Esophagus squamous epithelium (tissue), 5 donors: ENCODE measurements around the gene TRH. TPM values are rescaled to one million over a fixed set of nuclear protein-coding genes. Genes with fewer than 3 reads are reported as not detected.

ENCODE experiments used
- DNase-seq: peaks from one replicate; lab custom pipeline; 2025; lab: John Stamatoyannopoulos, UW
- H3K27ac ChIP-seq, 4 donors: fragments of 200-600 bp; sonication (generic); one replicate each; pipeline ENCODE4 v1.5.1; 2016 to 2019; ENCODE audit warnings: mild to moderate bottlenecking in 1 of 4
- H3K27me3 ChIP-seq, 4 donors: fragments of 200-600 bp; sonication (generic); 1 replicate in 3 of 4; 2 replicates in 1 of 4; pipeline versions ENCODE4 v1.5.1 to v1.6.0; 2017 to 2021; ENCODE audit warnings: antibody characterized with exemption in 1 of 4
- H3K36me3 ChIP-seq, 3 donors: fragments of 200-600 bp; sonication (generic); one replicate each; pipeline ENCODE4 v1.5.1; 2016 to 2019
- H3K4me1 ChIP-seq, 3 donors: fragments of 200-600 bp; sonication (generic); one replicate each; pipeline ENCODE4 v1.5.1; 2017 to 2019
- H3K4me3 ChIP-seq, 4 donors: fragments of 200-600 bp; sonication (generic); 1 replicate in 3 of 4; 2 replicates in 1 of 4; pipeline ENCODE4 v1.5.1; 2016 to 2019; ENCODE audit warnings: mild to moderate bottlenecking in 2 of 4, moderate library complexity in 1 of 4
- H3K9me3 ChIP-seq, 3 donors: fragments of 200-600 bp; sonication (generic); one replicate each; pipeline ENCODE4 v1.5.1; 2016 to 2019
- POLR2A ChIP-seq, 4 donors: fragments of 450-650 bp; IDR thresholded peaks; one replicate each; pipeline ENCODE4 v1.6.1; 2017; ENCODE audit warnings: antibody characterized with exemption in 4 of 4, mild to moderate bottlenecking in 4 of 4, moderate library complexity in 3 of 4
- WGBS, 2 donors: methylation state at CpG; one replicate each; pipeline ENCODE4 v1.1.5; 2018; 5-methylcytosine and 5-hydroxymethylcytosine counted together
- intact Hi-C: fragments of 100-400 bp; cut with DNase I; formaldehyde crosslinking; loops from one replicate; pipeline ENCODE4 v1.15.0; 2022
- total RNA-seq, 4 donors: library from RNA; depleted of rRNA; stranded (reverse); fragments of >200 nt; gene quantifications; one replicate each; pipeline ENCODE4 v1.1.0, GENCODE V29; 2016
- TF ChIP-seq, protein P1 (sequence below), 6 experiments: fragments of 450-650 bp in 4 of 6; fragments of 200-600 bp in 2 of 6; sonication (generic) in 2 of 6; IDR thresholded peaks; one replicate each; pipeline ENCODE4 v1.5.1; 2016 to 2019; ENCODE audit warnings: antibody characterized with exemption in 6 of 6, mild to moderate bottlenecking in 4 of 6, moderate library complexity in 4 of 6
- donor health status: DM: yes; HTN: yes; CAD: no.

The TRH gene
- total RNA-seq, 4 donors from 2014 or later, result not detected

DNA sequence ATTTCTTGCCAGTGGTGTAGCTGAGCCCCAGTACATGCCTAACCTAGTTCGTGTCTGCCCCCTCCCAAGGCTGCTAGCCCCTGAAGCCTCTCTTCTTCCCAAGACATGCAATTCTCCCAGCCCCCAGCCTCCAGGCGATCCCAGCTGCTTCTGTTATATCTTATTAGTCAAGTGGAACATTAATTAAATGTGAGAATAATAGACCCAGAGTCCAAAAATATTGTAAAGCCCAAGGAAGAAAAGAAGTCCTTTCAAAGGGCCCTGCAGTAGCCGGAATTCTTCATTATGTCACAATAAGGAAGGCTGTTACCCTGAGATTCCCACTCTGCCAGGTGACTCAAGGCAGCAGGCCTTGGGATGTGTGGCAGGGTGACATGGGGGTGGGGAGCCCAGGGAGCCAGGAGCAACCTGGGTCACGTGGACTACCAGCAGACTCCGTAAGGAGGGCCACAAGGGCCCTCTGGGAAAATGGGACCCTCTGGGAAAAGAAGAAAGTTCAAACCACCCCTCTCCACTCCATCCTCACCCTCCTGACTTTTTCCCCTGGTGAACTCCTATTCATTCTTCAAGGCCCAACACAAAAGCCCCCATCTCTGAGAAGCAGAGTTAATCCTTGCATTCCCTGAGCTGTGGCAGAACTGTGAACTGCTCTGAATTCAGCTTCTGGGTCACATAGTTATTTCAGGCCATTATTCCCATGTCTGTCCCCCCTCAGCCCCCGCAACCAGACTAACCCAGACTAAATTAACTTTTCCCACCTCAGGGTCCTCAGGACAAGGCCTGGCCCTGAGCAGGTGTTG, 21.8 kb upstream of the TRH start:
- DNase-seq, result no peak
- no peak overlapping the region for H3K27ac ChIP-seq
- H3K36me3 ChIP-seq, result no peaks in the 10 kb centered on the region
- 79 to 82% methylated on average over 6 of the region's 6 CpGs for WGBS, 2 donors
- no peaks in the 10 kb centered on the region for H3K4me1 ChIP-seq
- no peak overlapping the region for H3K4me3 ChIP-seq
- TF ChIP-seq, protein P1, sequence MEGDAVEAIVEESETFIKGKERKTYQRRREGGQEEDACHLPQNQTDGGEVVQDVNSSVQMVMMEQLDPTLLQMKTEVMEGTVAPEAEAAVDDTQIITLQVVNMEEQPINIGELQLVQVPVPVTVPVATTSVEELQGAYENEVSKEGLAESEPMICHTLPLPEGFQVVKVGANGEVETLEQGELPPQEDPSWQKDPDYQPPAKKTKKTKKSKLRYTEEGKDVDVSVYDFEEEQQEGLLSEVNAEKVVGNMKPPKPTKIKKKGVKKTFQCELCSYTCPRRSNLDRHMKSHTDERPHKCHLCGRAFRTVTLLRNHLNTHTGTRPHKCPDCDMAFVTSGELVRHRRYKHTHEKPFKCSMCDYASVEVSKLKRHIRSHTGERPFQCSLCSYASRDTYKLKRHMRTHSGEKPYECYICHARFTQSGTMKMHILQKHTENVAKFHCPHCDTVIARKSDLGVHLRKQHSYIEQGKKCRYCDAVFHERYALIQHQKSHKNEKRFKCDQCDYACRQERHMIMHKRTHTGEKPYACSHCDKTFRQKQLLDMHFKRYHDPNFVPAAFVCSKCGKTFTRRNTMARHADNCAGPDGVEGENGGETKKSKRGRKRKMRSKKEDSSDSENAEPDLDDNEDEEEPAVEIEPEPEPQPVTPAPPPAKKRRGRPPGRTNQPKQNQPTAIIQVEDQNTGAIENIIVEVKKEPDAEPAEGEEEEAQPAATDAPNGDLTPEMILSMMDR (IDR thresholded peaks at IDR 0.05), result no peak
- no peak for TF ChIP-seq POLR2A (IDR thresholded peaks at IDR 0.05)
- intact Hi-C loops, result no loop called here
- peaks cover 0 to 39% (median 0%) of the 10 kb centered on the region in 4 donors for H3K27me3 ChIP-seq
- H3K9me3 ChIP-seq, result no peaks in the 10 kb centered on the region

DNA sequence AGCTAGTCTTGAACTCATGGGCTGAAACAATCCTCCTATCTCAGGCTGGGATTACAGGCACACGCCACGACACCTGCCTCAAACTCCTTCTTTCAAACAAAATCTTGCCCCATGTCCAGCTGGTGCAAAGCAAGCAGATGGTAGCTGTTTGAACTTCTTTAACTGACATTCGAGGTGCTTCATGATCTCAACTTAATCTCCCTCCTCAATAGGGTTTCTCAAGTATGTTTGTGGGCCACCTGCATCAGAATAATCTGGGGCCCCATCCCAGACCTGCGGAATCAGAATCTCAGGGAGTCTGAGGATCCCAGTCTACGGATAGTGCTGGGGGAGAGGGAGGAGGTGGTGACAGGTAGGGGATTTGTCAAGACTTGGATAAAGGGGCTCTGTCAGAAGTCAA, 20.9 kb upstream of the TRH start:
- no peaks in the 10 kb centered on the region for H3K36me3 ChIP-seq
- TF ChIP-seq, protein P1 (IDR thresholded peaks at IDR 0.05), result no peak
- no peak for TF ChIP-seq POLR2A (IDR thresholded peaks at IDR 0.05)
- no peaks in the 10 kb centered on the region for H3K9me3 ChIP-seq
- no peak overlapping the region for H3K4me3 ChIP-seq
- intact Hi-C loops, result no loop called here
- WGBS, 2 donors, result 15 to 29% methylated on average over 5 of the region's 5 CpGs
- H3K4me1 ChIP-seq, result no peaks in the 10 kb centered on the region
- no peak for DNase-seq
- H3K27ac ChIP-seq, result no peak overlapping the region
- peaks cover 0 to 42% (median 0%) of the 10 kb centered on the region in 4 donors for H3K27me3 ChIP-seq

DNA sequence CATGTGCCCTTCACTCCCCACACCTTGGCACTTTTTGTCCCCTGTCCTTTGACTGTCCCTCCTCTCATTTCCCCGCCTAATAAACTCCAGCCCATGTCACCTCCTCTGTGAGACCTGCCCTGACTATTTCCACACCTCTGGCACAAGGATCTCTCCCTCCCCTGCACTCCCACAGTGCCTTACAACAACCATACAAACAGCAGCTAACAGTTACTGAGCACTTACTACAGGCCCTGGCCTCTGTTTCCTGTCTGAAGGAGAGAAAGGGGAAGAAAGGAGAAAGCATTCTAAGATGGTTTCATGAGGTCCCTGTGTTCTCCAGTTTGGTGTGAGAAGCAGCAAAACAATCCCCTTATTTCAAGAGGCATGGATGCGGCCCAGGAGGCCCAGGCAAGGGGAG, 20.0 kb upstream of the TRH start:
- Histone ChIP-seq H3K36me3 (no peaks in the 10 kb centered on the region), H3K4me1 (no peaks in the 10 kb centered on the region), H3K4me3 (no peak overlapping the region), H3K27ac (no peak overlapping the region), H3K9me3 (no peaks in the 10 kb centered on the region), H3K27me3 (peaks cover 0 to 41% (median 0%) of the 10 kb centered on the region in 4 donors)
- DNase-seq, result no peak
- 36 to 42% methylated on average over 2 of the region's 2 CpGs for WGBS, 2 donors
- TF ChIP-seq POLR2A (IDR thresholded peaks at IDR 0.05), result no peak
- TF ChIP-seq, protein P1 (IDR thresholded peaks at IDR 0.05), result no peak
- intact Hi-C loops, result no loop called here

DNA sequence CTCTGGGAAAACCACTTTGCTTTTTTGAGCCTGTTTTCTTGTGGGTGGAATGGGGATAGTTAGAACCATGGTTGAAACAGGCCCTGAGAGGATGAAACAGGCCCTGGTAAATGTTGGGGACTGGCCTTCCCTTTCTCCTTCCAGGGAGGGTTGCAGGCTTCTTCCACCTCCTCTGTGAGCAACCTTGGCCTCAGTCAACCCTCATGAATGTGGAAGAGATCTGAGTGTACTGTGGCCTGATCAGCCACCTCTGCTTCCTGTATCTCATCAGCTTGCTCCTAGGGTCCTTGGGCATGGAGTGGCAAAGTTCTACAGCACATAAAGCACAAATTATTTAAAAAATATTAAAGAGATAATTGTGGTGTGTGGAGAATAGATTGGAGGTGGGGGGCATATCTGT, 17.6 kb upstream of the TRH start:
- Histone ChIP-seq H3K36me3 (no peaks in the 10 kb centered on the region), H3K27ac (no peak overlapping the region), H3K4me3 (no peak overlapping the region), H3K4me1 (no peaks in the 10 kb centered on the region), H3K9me3 (no peaks in the 10 kb centered on the region), H3K27me3 (peaks cover 0 to 37% (median 0%) of the 10 kb centered on the region in 4 donors)
- TF ChIP-seq, protein P1 (IDR thresholded peaks at IDR 0.05), result no peak
- no peak for TF ChIP-seq POLR2A (IDR thresholded peaks at IDR 0.05)
- no peak for DNase-seq
- intact Hi-C loops, result no loop called here

DNA sequence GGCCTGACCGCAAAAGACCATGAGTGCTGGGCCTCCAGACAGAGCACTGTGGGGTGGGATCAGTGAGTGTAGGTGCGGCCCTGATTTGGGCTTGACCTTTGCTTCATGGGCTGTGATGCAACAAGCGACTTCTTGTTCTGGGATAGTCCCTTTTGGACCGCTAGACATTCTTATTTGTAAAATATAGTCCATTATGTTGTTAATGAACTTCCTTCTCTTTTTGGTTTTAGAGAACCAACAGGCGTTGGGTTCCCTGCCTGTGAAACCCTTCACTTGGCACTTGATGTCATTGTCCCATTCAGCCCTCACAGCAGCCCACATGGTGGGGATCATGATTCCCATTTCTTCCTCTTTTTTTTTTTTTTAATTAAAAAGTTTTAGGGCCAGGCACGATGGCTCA, 15.8 kb upstream of the TRH start:
- no peak overlapping the region for H3K27ac ChIP-seq
- peaks cover 0 to 32% (median 0%) of the 10 kb centered on the region in 4 donors for H3K27me3 ChIP-seq
- no peak overlapping the region for H3K4me3 ChIP-seq
- H3K4me1 ChIP-seq, result no peaks in the 10 kb centered on the region
- no peaks in the 10 kb centered on the region for H3K36me3 ChIP-seq
- TF ChIP-seq POLR2A (IDR thresholded peaks at IDR 0.05), result no peak
- TF ChIP-seq, protein P1 (IDR thresholded peaks at IDR 0.05), result no peak
- WGBS, 2 donors, result 50 to 66% methylated on average over 5 of the region's 6 CpGs
- no peaks in the 10 kb centered on the region for H3K9me3 ChIP-seq
- intact Hi-C loops, result no loop called here
- DNase-seq, result no peak
